K562 (cell line): Measurements from ENCODE around the gene BNC2.

Source experiments
- BDP1 ChIP-seq: IDR thresholded peaks from 3 replicates; pipeline ENCODE4 v1.6.1; 2011; ENCODE audit not compliant: insufficient read length, insufficient read depth
- BHLHE40 ChIP-seq: IDR thresholded peaks from 2 replicates; pipeline ENCODE4 v1.6.1; 2011; ENCODE audit warnings: low read length, improper control_type of control experiment
- BMI1 ChIP-seq: fragments of 150-350 bp; IDR thresholded peaks from 2 replicates; pipeline ENCODE4 v1.6.1; 2014; ENCODE audit warnings: low read length
- BRD4 ChIP-seq: fragments of 200-600 bp; sonication (generic); IDR thresholded peaks from 2 replicates; pipeline ENCODE4 v1.6.1; 2017; ENCODE audit warnings: inconsistent platforms
- EP300 ChIP-seq: IDR thresholded peaks from 2 replicates; pipeline ENCODE4 v1.6.1; 2012; ENCODE audit warnings: low read length, improper control_type of control experiment
- FOXO4 ChIP-seq: fragments of 450-650 bp; formaldehyde crosslinking; IDR thresholded peaks from 2 replicates; pipeline ENCODE4 v1.4.0; 2020; ENCODE audit warnings: mild to moderate bottlenecking, moderate library complexity
- IRF1 ChIP-seq: sonication (generic); formaldehyde crosslinking; IDR thresholded peaks from 2 replicates; pipeline ENCODE4 v1.8.0; 2022; ENCODE audit warnings: missing genetic modification reagents, mild to moderate bottlenecking, borderline replicate concordance
- PHF8 ChIP-seq: fragments of 200-600 bp; sonication (generic); IDR thresholded peaks from 2 replicates; pipeline ENCODE4 v1.6.1; 2012; ENCODE audit warnings: mixed run types, mild to moderate bottlenecking, inconsistent platforms, low read length, moderate library complexity, borderline replicate concordance
- POLR2A ChIP-seq: fragments of 450-650 bp; conservative IDR thresholded peaks from 2 replicates; pipeline ENCODE4 v1.6.1; 2016

- TF ChIP-seq FOXO4 (CRISPR knock-in tag) (no peak), IRF1 (CRISPR knock-in tag) (no peak), EP300 (no peak), POLR2A (no peak), BRD4 (no peak), BMI1 (no peak), BDP1 (no peak), BHLHE40 (no peak), PHF8 (no peak)
Measured at GRCh38 chr9:16626577-16627130, 243.8 kb downstream of the BNC2 start.
